ENCODE results near the gene ITPK1.
A peak's percentile ranks its signal among the peaks of the same experiment; 100 is the strongest.

ITPK1 gene

DNA sequence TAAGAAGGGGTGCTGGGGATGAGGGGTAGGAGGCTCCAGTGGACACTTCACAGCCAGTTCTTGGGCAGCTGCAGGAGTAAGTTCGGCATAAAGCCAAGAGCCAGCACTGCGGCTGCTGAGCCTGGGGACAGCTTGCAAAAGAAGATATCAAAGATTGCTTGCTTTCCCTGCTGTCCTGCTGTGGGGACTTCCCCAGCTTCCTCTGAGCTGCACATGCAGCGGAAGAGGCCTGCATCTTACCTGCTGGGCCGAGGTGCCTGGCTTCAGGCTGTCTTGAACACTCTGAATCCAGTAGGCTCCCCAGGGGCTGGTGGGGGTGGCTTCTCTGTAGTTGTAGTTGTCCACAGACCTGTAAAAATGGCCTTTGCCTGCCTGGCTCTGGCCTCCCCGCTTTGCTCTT lies 191.5 kb downstream of the ITPK1 start:
- DNase-seq (ENCODE audit: low read depth in 2 of 2), result no peak

DNA sequence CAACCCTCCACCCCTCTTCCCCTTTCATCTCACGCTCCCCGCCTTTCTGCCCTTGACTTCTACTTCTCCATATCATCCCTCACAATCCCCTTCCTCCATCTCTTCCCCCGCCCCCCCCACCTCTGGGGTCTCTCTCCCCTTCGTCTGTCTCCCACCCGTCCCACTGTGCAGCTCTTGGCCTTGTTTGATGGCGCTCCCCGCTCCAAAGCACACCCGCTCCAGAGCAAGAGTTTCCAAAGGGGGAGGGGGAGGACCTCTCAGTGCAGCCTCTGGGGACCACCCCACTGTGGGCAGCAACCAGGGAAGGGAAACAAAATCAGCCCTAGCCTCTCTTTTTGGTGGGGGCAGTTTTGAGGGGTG lies 192.0 kb downstream of the ITPK1 start:
- no peak for DNase-seq (ENCODE audit: low read depth in 2 of 2)

DNA sequence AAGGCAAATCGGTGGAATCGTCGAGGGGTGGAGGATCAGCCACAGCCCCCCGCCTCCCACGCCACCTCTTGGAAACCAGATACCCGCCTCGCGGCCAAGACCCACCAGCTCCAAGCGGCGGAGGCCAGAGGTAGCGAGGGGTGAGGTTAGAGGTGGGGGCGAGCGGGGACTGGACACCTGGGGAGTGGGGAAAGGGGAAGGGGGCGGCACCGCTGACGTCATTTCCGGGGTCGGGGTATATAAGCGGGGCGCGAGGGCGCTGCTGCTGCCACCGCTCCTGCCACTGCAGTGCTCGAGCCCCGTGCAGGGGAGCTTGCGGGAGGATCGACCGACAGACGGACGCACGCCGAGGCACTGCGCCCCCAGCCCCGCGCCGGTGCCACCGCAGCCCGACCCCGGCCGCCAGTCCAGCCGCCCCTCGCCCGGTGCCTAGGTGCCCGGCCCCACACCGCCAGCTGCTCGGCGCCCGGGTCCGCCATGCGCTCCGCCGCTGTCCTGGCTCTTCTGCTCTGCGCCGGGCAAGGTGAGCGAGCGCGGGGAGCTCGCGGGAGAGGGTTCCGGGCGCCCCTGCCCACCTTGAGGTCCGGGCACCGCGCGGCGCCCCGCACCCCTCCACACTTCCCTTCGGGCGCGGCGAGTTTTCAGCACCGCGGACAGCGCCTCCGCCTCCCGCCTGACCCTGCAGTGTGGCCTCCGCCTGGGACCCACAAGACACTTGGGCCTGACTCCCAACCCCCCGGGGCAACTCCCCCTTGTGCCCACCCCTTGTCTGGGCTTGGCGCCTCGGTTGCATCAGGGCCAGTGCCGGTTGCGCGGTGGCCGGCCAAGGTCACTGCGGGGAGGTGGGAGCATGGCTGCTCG lies 192.6 kb downstream of the ITPK1 start, which contains the start of gene CHGA:
Gene CHGA, plus strand, starts transcription at position 268 of the 861 bp plus-strand sequence. Its CDS starts 210 bp downstream, at position 478.
- peak in 1 of 2 donors; percentile 15 for DNase-seq (ENCODE audit: low read depth in 2 of 2)

DNA sequence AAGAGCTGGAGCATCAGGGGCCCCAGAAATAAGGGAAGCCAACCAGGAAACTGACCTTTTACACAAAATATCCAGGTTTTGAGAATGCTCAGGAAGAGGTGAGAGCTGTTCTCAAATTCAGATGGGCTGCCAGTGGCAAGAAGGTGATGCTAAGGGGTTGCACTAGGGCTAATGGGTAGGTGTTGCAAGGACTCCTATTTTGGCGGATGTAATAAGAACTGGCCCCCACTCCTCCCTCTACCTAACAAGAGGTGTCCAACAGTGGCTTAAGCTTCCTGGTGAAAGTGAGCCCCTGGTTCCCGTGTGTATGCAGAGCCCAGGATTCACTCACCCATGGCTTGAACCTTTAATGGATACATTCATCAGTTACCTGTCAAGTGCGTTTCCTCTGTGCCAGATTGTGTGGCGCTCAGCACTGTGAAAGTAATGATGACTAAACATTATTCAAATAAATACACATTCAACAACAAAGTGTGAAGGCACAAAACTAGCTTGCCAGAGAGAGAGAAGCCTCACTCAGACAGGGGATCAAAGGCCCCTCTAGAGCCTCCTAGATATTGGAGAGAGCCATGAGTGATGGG lies 193.5 kb downstream of the ITPK1 start:
- DNase-seq (ENCODE audit: low read depth in 2 of 2), result no peak

DNA sequence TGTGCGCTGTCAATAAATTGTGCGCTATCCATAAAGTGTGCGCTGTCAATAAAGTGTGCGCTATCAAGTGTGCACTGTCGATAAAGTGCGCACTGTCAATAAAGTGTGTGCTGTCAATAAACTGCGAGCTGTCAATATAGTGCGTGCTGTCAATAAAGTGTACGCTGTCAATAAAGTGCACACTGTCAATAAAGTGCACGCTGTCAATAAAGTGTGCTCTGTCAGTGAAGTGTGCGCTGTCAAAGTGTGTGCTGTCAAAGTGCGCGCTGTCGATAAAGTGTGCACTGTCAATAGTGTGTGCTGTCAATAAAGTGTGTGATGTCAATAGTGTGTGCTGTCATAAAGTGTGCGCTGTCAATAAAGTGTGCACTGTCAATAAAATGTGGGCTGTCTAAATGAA lies 195.7 kb downstream of the ITPK1 start:
- DNase-seq (ENCODE audit: low read depth in 2 of 2), result no peak

DNA sequence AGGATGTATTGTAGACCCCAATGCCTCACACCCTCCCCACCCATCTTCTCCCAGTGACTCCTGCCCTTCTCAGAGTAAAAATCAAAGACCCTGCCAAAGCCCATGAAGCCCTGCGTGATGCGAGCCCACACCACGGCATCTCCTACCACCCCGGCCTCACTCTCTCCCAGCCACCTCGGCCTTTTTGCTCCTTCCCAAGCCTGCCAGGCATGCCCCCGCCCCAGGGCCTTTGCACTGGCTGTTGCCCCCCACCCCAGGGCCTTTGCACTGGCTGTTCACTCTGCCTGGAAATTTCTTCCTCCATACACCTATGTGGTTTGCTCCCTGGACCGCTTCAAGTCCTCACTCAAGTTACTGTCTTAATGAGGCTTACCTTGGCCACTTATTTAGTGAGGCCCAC lies 197.8 kb downstream of the ITPK1 start:
- no peak for DNase-seq (ENCODE audit: low read depth in 2 of 2)

DNA sequence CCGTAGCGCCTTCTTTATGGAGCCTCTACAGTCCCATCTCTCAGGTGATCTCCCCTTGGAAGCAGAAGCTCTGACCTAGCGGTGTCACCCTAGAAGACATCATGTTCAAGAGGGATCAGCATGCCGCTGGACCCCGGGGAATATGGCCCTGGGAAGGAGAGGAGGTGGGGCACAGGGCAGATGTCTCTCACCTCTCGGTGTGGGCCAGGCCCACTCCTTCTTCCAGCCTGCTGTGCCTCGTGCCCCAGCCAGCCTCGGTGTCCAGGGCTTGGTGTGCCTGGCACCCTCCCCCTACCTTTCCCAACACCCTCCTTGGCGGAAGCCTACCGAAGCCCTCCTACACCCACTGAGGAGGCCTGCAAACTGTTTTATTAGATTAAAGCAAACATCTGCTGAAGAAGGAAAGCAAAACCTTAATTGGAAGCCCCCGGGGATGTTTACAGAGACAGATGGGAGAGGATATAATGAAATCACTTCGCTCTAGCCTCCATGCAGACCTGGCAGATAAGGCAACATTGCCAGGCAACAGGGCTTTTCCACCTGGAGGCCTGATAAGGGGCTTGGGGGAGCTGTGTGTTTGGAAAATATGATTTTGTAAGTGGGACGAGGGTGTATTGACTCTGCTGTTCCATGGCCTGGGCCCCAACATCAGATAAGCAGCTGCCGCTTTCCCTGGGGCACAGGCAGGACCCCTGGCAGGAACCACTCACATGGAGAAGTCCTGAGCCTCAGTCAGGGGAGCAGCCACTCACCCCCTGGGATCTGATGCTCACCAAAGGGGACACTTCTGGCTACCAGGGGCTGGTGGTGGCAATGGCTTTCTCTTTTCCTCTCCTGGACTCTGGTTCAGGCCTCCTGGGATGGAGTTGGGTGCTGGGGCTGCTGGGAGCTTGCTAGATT lies 198.4 kb downstream of the ITPK1 start:
- no peak for DNase-seq (ENCODE audit: low read depth in 2 of 2)

DNA sequence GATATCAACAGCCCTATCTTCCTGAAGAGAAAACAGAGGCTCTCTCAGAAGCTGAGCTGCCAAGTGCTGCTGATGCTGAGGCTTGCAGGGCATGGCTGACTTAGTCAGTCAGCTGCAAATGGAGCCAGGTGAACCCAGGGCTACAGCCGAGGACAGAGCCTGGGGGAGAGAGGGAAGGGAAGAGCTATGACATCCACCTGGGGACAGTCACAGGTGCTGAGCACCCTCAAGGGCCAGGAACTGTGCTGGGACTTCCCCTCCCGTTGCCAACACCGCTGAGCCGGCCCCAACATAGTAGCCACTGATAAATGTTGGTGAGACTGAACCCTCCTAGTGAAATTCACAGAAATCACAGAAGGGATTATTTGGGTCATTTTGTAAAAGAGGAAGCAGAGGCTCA lies 199.5 kb downstream of the ITPK1 start:
- no peak for DNase-seq (ENCODE audit: low read depth in 2 of 2)

DNA sequence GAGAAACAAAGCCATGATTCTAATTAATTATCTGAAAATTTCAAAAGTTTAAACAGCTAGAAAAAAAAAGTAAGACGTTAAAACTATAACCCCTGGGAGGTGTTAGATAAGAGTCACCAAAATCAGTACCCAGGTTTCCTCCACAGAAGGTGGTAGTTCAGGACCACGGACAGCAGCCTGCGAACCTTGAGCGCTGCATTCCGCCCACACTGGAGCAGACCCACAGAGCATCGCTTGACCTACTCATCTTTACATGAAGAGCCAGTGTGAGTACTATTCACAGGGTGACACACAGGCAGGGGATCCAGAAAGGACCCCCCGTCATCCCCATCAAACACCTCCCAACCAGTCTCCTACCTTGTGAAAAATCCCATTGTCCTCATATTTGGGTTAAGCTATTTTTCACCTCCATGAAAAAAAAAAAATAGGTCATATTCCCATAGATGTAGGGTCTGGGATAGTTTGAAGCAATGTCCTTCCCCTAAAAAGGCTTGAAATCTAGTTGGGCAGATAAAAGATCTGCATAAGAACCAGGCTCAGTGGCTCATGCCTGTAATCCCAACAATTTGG lies 201.6 kb downstream of the ITPK1 start:
- no peak for DNase-seq (ENCODE audit: low read depth in 2 of 2)

DNA sequence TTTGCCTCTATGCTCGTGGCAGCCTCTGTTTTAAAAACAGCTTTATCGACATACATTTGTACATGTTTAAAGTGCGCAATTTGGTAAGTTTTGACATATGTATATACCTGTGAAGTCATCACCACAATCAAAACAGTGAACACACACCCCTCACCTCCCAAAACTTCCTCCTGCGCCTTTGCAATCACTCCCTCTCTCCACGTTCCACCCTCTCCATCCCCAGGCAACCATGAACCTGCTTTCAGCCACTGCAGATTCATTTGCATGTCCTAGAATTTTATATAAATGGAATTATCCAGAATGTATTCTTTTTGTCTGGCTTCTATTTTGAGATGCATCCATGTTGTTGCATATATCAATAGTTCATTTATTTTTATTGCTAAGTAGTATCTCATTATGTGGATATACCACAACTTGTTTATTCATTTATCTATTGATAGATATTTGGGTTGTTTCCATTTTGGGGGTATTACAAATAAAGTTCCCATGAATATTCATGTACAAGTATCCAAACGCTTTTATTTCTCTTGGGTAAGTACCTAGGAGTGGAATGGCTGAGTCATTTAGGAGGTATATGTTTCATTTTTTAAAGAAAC lies 208.3 kb downstream of the ITPK1 start:
- no peak for DNase-seq (ENCODE audit: low read depth in 2 of 2)

DNA sequence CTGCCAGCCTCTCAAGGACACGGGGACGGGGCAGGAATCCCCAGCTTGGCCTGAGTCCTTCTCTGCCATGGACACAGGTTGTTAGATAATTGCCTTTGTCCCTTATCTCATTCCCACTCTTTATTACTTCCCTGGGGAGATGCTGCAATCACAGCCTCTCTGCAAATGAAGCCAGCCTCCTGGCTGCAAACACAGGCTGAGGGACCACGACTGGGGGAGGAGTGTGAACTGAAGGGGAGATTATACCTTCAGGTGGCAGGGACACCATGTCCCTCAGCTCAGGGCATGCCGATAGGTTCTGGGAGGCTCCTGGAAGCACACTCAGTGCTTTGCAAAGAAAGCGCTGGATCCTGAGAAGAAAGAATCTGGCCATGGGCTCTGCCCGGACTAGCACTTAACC lies 208.9 kb downstream of the ITPK1 start:
- DNase-seq (ENCODE audit: low read depth in 2 of 2), result no peak

DNA sequence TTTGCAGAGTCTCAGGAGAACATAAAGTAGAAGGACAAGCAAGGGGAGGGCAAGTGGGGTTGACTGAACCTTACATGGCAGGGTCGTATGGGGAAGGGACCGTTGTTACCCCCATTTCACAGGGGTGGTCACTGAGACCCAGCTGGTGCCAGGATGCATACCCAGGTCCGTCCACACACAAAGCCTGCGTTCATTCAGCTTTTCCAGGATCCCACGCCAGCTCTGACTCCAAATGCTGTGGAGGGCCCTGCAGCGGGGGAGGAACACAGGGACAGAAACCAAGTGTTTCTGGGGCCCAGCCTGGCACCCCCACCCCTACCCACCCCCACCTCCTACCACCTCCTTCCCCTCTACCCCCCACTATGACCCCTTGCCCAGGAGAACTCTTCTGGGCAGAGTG lies 209.3 kb downstream of the ITPK1 start:
- no peak for DNase-seq (ENCODE audit: low read depth in 2 of 2)

DNA sequence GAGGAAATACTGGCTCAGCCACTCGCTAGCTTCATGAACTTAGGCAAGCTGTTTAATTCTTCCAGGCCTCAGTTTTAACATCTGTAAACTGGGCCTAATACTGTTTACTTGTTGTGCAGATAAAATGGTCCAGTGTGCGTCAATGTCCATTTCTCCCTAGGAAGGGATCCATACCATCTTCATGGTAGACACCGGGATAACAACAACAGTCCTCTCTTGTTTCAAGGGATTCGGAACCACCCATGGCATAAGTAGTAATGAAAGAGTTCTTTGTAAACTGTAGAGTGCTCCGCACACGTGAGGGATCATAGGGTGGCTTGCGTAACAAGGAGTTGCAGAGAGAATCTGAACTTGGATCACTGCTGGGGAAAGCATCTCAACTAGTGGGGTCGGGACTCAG lies 210.1 kb downstream of the ITPK1 start:
- no peak for DNase-seq (ENCODE audit: low read depth in 2 of 2)

DNA sequence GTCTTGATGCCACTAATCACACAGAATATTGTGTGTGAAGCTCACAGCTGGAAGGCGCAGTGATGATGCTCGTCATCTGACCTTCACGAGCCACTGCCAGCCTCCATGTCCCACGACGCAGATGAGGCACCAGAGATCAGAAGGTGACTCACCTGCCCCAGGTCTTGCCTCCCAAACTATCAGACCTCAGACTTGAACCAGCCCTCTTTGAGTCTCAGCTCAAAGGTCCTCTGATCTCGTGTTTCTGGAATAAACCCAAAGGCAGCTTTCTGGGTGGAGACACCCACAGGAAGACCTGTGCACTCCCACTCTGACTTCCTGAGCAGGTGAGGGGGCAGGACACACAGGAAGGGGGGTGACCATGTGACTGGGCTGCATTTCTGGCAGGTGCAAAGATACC lies 212.4 kb downstream of the ITPK1 start:
- DNase-seq (ENCODE audit: low read depth in 2 of 2), result peak in 1 of 2 donors; percentile 19

DNA sequence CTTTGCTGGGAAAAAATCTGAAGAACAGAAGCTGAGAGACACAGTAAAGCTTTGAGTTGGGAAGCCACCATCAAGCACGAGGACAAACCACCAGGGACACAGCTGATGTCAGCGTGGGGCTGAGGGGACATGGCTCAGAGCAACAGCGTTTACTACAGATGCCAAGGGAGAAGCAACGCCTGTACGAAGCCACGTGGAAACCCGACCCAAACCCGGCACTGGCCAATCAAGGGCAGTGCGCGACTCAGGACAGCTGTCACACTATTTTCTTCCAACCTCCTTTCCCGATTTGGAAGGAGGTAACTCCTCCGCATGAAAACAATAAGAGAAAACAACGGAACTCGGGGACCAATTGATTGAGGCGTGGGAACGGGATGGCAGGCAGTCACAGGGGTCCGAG lies 213.0 kb downstream of the ITPK1 start:
- no peak for DNase-seq (ENCODE audit: low read depth in 2 of 2)

DNA sequence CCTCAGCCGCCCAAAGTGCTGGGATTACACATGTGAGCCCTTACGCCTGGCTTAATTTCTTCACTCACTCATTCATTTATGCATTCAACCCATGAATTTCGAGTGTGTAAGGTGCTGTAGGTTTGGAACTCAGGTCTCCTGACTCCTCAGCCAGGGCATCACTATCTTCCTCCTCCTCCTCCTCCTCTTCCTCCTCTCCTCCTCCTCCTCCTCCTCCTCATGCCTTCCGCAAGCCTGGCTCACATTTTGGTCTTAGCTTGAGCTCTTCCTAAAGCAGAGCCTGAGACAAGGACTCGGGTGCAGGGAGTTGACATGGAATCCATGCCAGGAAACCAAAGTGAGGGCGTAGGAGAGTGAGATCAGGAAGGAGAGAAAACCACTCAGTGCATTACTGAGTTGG lies 213.5 kb downstream of the ITPK1 start:
- no peak for DNase-seq (ENCODE audit: low read depth in 2 of 2)

DNA sequence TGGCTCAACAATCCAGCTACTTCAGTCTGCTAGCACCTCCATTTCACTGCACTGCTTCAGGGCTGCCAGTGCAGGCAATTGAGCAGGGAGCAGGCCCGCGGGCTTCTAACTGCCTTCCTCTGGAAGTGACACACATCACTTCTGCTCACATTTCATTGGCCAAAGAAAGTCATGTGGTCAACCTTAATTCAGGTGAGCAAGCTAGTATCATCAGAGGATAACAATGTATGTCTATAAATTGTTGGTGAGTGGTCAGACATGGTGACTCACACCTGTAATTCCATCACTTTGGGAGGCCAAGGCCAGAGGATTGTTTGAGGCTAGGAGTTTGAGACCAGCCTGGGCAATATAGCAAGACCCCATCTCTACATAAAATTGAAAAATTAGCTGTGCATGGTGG lies 215.1 kb downstream of the ITPK1 start:
- DNase-seq (ENCODE audit: low read depth in 2 of 2), result no peak

DNA sequence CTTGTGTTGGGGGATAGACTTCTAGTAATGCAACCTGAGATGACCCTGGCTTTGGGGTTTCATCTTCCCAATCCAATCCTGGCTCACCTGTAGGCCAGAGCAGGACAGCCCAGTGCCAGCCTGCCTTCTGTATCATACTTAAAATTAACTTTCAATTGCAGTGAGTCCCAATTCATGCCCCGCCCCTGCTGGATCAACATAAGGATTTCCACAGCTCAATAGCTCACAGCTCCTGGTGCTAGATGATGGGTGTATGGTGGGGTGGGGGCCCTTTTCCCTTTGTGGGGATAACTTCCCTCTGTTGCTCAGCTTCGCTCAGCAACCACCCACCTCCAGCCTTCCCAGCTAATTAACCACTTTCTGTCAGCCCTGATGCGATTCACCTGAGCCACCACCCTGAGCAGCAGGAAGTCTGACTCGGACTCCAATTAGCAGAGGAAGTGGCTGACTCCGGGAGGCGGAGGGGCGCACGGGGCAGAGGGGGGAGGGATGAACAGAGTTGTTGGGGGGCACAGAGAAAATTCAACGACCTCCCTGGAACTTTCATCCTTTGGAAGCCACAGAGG lies 217.1 kb downstream of the ITPK1 start:
- no peak for DNase-seq (ENCODE audit: low read depth in 2 of 2)

DNA sequence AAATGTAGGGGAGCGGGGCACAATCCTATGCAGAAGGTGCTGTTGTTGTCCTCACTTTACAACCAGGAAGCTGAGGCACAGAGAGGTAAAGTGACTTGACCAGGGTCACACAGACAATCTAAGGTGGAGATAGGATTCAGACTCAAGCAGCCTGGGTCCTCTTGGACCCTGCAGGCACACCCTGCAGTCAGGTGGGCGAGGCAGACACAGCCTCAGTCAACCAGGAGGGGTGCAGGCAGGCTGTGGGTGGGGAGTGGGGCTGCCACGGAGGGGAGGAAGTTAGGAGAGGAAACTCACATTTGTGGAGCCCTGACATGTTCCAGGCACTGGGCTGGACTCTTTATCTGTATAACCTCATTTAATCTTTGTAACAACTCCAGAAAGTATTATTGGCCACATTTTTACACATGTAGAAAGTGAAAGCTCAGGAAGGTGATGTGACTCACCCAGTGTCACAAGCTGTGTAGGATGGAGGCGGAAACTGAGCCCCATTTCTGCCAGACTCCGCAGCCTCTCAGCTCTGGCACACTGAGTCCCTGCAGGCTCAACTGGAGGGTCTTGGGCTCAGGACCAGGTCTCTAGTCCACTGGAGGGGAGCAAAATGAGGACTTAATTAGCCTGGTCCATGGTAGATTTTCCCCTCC lies 217.7 kb downstream of the ITPK1 start:
- peak in 1 of 2 donors; percentile 28 for DNase-seq (ENCODE audit: low read depth in 2 of 2)

DNA sequence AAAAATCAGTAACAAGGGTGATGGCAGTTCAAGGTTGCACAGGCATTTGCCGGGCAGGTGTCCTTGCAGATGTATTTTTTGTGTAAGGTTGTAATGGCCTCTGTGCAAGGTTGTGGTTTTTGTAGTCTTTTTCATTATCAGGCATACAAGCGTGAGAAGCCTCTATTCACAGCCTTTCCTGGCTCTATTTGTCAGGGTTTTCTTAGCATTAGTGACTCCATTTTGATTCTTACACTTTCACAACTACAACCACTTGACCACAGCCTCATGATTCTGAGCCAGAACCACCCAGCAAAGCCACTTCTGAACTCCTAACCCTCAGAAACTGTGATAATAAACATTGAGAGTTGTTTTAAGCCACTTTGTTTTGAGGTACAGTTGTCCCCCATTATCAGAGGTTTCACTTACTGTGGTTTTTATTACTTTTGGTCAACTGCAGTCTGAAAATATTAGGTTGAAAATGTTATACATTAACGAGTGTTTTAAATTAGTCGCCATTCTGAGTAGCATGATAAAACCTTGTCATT lies 220.3 kb downstream of the ITPK1 start:
- no peak for DNase-seq (ENCODE audit: low read depth in 2 of 2)

DNA sequence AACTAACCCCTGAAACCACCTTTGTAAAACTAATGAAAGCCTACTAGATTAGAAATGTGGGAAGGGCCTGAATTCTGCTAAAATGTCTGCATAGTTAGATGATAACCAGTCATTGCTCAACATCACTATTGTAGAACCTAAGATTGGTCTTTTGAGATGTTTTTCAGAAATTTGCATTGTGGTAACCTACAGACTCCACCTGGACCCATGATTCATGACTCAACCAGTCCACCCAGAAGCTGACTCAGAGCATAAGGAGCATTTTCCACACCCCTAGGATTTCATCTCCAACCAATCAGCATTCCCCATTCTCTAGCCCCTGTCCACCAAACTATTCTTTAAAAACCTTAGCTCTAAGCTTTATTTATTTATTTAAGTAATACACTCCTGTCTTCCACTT lies 223.1 kb downstream of the ITPK1 start:
- DNase-seq (ENCODE audit: low read depth in 2 of 2), result no peak
